CD4-positive, alpha-beta T cell (primary cell): ENCODE results near the gene LPP. TPM values are rescaled to one million over a fixed set of nuclear protein-coding genes. Genes with fewer than 3 reads are reported as not detected.

Experiments used
- ATAC-seq: fragments of 200-7000 bp; cut with Tn5 transposase; one replicate; pipeline ENCODE4 v1.10.0; 2022; ENCODE audit warnings: mild to moderate bottlenecking; ENCODE audit not compliant: poor library complexity
- CTCF ChIA-PET: fragments of 350-600 bp; sonication (Branson Sonifier 250); formaldehyde crosslinking; loops from one replicate; lab custom pipeline; 2021; ENCODE audit warnings: antibody characterized with exemption, inconsistent platforms; lab: Charles Lee
- POLR2A ChIA-PET: fragments of 350-600 bp; sonication (Branson Sonifier 250); formaldehyde crosslinking; loops from one replicate; lab custom pipeline; 2021; ENCODE audit warnings: antibody characterized with exemption, inconsistent platforms; lab: Charles Lee
- DNase-seq, 14 experiments: peaks; one replicate each; pipeline ENCODE4 v3.0.0-alpha.2; 2013 to 2020; ENCODE audit warnings: mixed read lengths in 2 of 14
- H3K27ac ChIP-seq, 2 donors: one replicate each; pipeline versions ENCODE4 v1.5.1 to v1.7.0; 2013; ENCODE audit warnings: low read length in 2 of 2, low read depth in 1 of 2, mild to moderate bottlenecking in 1 of 2
- H3K27me3 ChIP-seq, 2 experiments: 1 replicate in 1 of 2; 2 replicates in 1 of 2; pipeline versions ENCODE4 v1.6.1 to v1.7.0; 2013; ENCODE audit warnings: low read length in 2 of 2, control low read depth in 1 of 2, mild to moderate bottlenecking in 1 of 2, moderate library complexity in 1 of 2; ENCODE audit not compliant: insufficient read depth in 2 of 2, control insufficient read depth in 1 of 2
- H3K36me3 ChIP-seq: one replicate; pipeline ENCODE4 v1.6.1; 2013; ENCODE audit warnings: low read length, control low read depth; ENCODE audit not compliant: insufficient read depth
- H3K4me1 ChIP-seq: one replicate; pipeline ENCODE4 v1.6.1; 2013; ENCODE audit warnings: low read length, control low read depth; ENCODE audit not compliant: insufficient read depth
- H3K4me3 ChIP-seq: one replicate; pipeline ENCODE4 v1.5.1; 2013; ENCODE audit warnings: mild to moderate bottlenecking, low read length, moderate library complexity
- H3K9me3 ChIP-seq, 2 experiments: 1 replicate in 1 of 2; 2 replicates in 1 of 2; pipeline versions ENCODE4 v1.6.1 to v1.7.0; 2013; ENCODE audit warnings: low read length in 2 of 2, mild to moderate bottlenecking in 2 of 2, control low read depth in 1 of 2, moderate library complexity in 1 of 2; ENCODE audit not compliant: control insufficient read depth in 1 of 2, insufficient read depth in 1 of 2
- H3K27ac Mint-ChIP-seq: one replicate; pipeline ENCODE4 v1.8.0; 2020; ENCODE audit warnings: mixed read lengths
- H3K27me3 Mint-ChIP-seq: one replicate; pipeline ENCODE4 v1.8.0; 2021; ENCODE audit warnings: mixed read lengths
- H3K36me3 Mint-ChIP-seq: one replicate; pipeline ENCODE4 v1.8.0; 2021; ENCODE audit warnings: low read depth, mixed read lengths
- H3K4me1 Mint-ChIP-seq: one replicate; pipeline ENCODE4 v1.8.0; 2021; ENCODE audit warnings: low read depth, mixed read lengths
- H3K4me3 Mint-ChIP-seq: one replicate; pipeline ENCODE4 v1.8.0; 2020; ENCODE audit warnings: mild to moderate bottlenecking, mixed read lengths
- H3K9me3 Mint-ChIP-seq: one replicate; pipeline ENCODE4 v1.8.0; 2020; ENCODE audit warnings: mixed read lengths
- CTCF ChIP-seq: fragments of 200-600 bp; IDR thresholded peaks from one replicate; pipeline ENCODE4 v1.8.0; 2022; ENCODE audit warnings: antibody characterized with exemption, mild to moderate bottlenecking
- intact Hi-C, 2 experiments: fragments of 100-400 bp; cut with DNase I in 1 of 2; cut with micrococcal nuclease in 1 of 2; formaldehyde crosslinking; loops; one replicate each; pipeline versions ENCODE4 v1.15.1 to v1.9.0; 2023 to 2025; cut with DNase I, micrococcal nuclease
- total RNA-seq, 174 experiments: library from RNA in 2 of 174; stranded (reverse) in 2 of 174; gene quantifications; one replicate each; pipeline ENCODE4 v1.2.3 and lab custom pipeline; 2021 to 2026

Gene LPP
- total RNA-seq, 2 experiments from 2014 or later: 45.6 to 45.9 TPM

- no peak overlapping the region for H3K27ac Mint-ChIP-seq
- H3K9me3 Mint-ChIP-seq: no peaks in the 10 kb centered on the region
- Histone ChIP-seq H3K9me3 (no peaks in the 10 kb centered on the region), H3K36me3 (no peaks in the 10 kb centered on the region), H3K4me3 (no peak overlapping the region), H3K27ac (no peak overlapping the region), H3K4me1 (no peaks in the 10 kb centered on the region), H3K27me3 (no peaks in the 10 kb centered on the region)
- TF ChIP-seq CTCF: no peak
- CTCF ChIA-PET: interaction anchor here (1.3 to 1.5 kb wide), 3 partner anchors 9 to 215 kb away, joined by 3 to 5 read pairs (median 3); no protein-coding TSS in a partner anchor
- intact Hi-C loops: no loop called here
- no peaks in the 10 kb centered on the region for H3K4me1 Mint-ChIP-seq
- DNase-seq (no peak), ATAC-seq (no peak)
- H3K4me3 Mint-ChIP-seq: no peak overlapping the region
- POLR2A ChIA-PET: interaction anchor here (0.8 kb wide), 1 partner anchor 34 kb away, joined by 3 read pairs; no protein-coding TSS in a partner anchor
- H3K36me3 Mint-ChIP-seq: no peaks in the 10 kb centered on the region
- H3K27me3 Mint-ChIP-seq: no peaks in the 10 kb centered on the region
These were observed 379.8 kb downstream of the LPP start for GRCh38 chr3:188533612-188534357.

GRCh38 chr3:188534633-188535032, 380.7 kb downstream of the LPP start:
- ATAC-seq (no peak), DNase-seq (no peak)
- H3K4me1 ChIP-seq: no peaks in the 10 kb centered on the region
- H3K9me3 ChIP-seq: no peaks in the 10 kb centered on the region
- Mint-ChIP-seq H3K36me3 (no peaks in the 10 kb centered on the region), H3K4me3 (no peak overlapping the region), H3K4me1 (no peaks in the 10 kb centered on the region), H3K27me3 (no peaks in the 10 kb centered on the region), H3K27ac (no peak overlapping the region), H3K9me3 (no peaks in the 10 kb centered on the region)
- H3K27me3 ChIP-seq: no peaks in the 10 kb centered on the region
- no peak overlapping the region for H3K4me3 ChIP-seq
- no peaks in the 10 kb centered on the region for H3K36me3 ChIP-seq
- no peak overlapping the region for H3K27ac ChIP-seq
- TF ChIP-seq CTCF: no peak
- intact Hi-C loops: no loop called here
- POLR2A ChIA-PET: interaction anchor here (0.8 kb wide), 1 partner anchor 35 kb away, joined by 3 read pairs; no protein-coding TSS in a partner anchor
- CTCF ChIA-PET: interaction anchor here (1.3 to 1.5 kb wide), 2 partner anchors 10 to 215 kb away, joined by 3 to 5 read pairs; no protein-coding TSS in a partner anchor

GRCh38 chr3:188537606-188538005, 383.6 kb downstream of the LPP start:
- Mint-ChIP-seq H3K27me3 (no peaks in the 10 kb centered on the region), H3K27ac (no peak overlapping the region), H3K9me3 (no peaks in the 10 kb centered on the region), H3K4me1 (no peaks in the 10 kb centered on the region), H3K4me3 (no peak overlapping the region), H3K36me3 (peaks cover 7% of the 10 kb centered on the region)
- H3K27ac ChIP-seq: no peak overlapping the region
- no peak for TF ChIP-seq CTCF
- no peaks in the 10 kb centered on the region for H3K36me3 ChIP-seq
- H3K4me3 ChIP-seq: no peak overlapping the region
- ChIA-PET POLR2A (no interaction called here), CTCF (no interaction called here)
- no peak for ATAC-seq
- DNase-seq: no peak
- intact Hi-C loops: no loop called here
- no peaks in the 10 kb centered on the region for H3K9me3 ChIP-seq
- H3K4me1 ChIP-seq: no peaks in the 10 kb centered on the region
- no peaks in the 10 kb centered on the region for H3K27me3 ChIP-seq
